RWPE2 (cell line): ENCODE data around the gene RHOG.

ENCODE experiments used
- ATAC-seq: fragments of 200-7000 bp; cut with Tn5 transposase; 3 replicates; pipeline ENCODE4 v1.9.1; 2021; ENCODE audit warnings: low read depth
- DNase-seq: peaks from one replicate; pipeline ENCODE4 v3.0.0-alpha.2; 2020; ENCODE audit warnings: low spot score
- H3K27ac ChIP-seq: fragments of 450-650 bp; 2 replicates; pipeline ENCODE4 v1.5.1; 2017; ENCODE audit warnings: mild to moderate bottlenecking; ENCODE audit not compliant: poor library complexity, severe bottlenecking
- H3K27me3 ChIP-seq: fragments of 250-450 bp; sonication (Bioruptor Pico); 2 replicates; pipeline ENCODE4 v1.5.1; 2021; ENCODE audit warnings: mild to moderate bottlenecking, moderate library complexity; ENCODE audit not compliant: insufficient read depth, poor library complexity, severe bottlenecking
- H3K36me3 ChIP-seq: fragments of 250-450 bp; sonication (Bioruptor Pico); 2 replicates; pipeline ENCODE4 v1.5.1; 2020; ENCODE audit warnings: low read depth, mild to moderate bottlenecking, moderate library complexity
- H3K4me1 ChIP-seq: fragments of 250-450 bp; sonication (Bioruptor Pico); 2 replicates; pipeline ENCODE4 v1.5.1; 2021; ENCODE audit warnings: mild to moderate bottlenecking, moderate library complexity; ENCODE audit not compliant: insufficient read depth, poor library complexity, severe bottlenecking
- H3K4me3 ChIP-seq: fragments of 250-450 bp; sonication (Bioruptor Pico); 2 replicates; pipeline ENCODE4 v1.5.1; 2021; ENCODE audit warnings: mild to moderate bottlenecking, moderate library complexity; ENCODE audit not compliant: severe bottlenecking
- H3K9me3 ChIP-seq: fragments of 250-450 bp; sonication (Bioruptor Pico); 2 replicates; pipeline ENCODE4 v1.5.1; 2021; ENCODE audit warnings: mild to moderate bottlenecking, moderate library complexity; ENCODE audit not compliant: severe bottlenecking
- CTCF ChIP-seq: fragments of 450-650 bp; IDR thresholded peaks from one replicate; pipeline ENCODE4 v1.5.1; 2017; ENCODE audit warnings: mild to moderate bottlenecking, moderate library complexity; ENCODE audit not compliant: poor library complexity, severe bottlenecking

The RHOG gene

DNA sequence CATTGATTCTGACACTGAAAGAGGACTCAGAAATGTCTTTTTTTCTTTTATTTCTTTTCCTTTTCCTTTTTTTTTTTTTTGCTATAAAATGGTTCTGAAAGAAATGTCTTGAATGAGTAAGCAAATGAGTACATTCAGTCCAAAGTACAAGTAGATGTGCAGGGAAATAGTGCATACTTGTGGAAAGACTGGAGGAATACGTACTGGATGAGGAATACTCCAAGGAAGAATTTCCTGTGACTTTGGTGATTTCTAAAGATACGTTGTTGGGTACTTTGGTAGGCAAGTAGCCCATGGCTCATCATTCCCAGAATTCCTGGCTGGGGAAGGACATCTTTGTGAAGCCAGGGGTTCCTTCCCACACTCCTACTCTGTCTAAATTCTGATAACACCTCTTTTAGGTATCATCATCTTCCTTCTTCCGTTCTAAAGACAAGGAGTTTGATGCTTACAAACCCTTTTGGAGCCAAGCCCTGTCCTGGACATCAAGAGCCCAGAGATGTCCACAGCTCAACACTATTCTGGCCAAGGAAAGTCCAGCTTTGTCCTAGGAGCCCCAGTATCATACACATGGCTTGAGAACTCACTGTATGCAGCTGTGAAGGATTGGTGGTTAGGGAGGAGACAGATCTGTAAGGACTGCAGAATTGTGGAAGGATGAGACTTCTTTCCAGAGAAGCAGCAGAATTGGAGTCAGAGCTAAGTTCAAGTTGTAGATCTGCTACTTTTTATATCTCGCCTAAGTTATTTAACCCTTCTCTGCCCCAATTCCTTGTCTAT lies 38.6 kb downstream of the RHOG start:
- Histone ChIP-seq H3K27me3 (no peaks in the 10 kb centered on the region), H3K27ac (no peak overlapping the region), H3K9me3 (no peaks in the 10 kb centered on the region), H3K4me1 (peaks cover 12% of the 10 kb centered on the region), H3K4me3 (no peak overlapping the region), H3K36me3 (no peaks in the 10 kb centered on the region)
- no peak for TF ChIP-seq CTCF
- no peak for DNase-seq
- no peak for ATAC-seq

- TF ChIP-seq CTCF: no peak
- Histone ChIP-seq H3K27me3 (no peaks in the 10 kb centered on the region), H3K36me3 (peaks cover 9% of the 10 kb centered on the region), H3K27ac (no peak overlapping the region), H3K4me1 (peaks cover 17% of the 10 kb centered on the region), H3K9me3 (no peaks in the 10 kb centered on the region), H3K4me3 (no peak overlapping the region)
- DNase-seq (no peak), ATAC-seq (no peak)
Observed at GRCh38 chr11:3799873-3800272, 40.9 kb downstream of the RHOG start.

GRCh38 chr11:3799143-3799542 lies 41.6 kb downstream of the RHOG start:
- ATAC-seq (no peak), DNase-seq (no peak)
- no peaks in the 10 kb centered on the region for H3K9me3 ChIP-seq
- no peaks in the 10 kb centered on the region for H3K27me3 ChIP-seq
- TF ChIP-seq CTCF: no peak
- H3K36me3 ChIP-seq: peaks cover 16% of the 10 kb centered on the region
- H3K27ac ChIP-seq: no peak overlapping the region
- peaks cover 13% of the 10 kb centered on the region for H3K4me1 ChIP-seq
- no peak overlapping the region for H3K4me3 ChIP-seq

DNA sequence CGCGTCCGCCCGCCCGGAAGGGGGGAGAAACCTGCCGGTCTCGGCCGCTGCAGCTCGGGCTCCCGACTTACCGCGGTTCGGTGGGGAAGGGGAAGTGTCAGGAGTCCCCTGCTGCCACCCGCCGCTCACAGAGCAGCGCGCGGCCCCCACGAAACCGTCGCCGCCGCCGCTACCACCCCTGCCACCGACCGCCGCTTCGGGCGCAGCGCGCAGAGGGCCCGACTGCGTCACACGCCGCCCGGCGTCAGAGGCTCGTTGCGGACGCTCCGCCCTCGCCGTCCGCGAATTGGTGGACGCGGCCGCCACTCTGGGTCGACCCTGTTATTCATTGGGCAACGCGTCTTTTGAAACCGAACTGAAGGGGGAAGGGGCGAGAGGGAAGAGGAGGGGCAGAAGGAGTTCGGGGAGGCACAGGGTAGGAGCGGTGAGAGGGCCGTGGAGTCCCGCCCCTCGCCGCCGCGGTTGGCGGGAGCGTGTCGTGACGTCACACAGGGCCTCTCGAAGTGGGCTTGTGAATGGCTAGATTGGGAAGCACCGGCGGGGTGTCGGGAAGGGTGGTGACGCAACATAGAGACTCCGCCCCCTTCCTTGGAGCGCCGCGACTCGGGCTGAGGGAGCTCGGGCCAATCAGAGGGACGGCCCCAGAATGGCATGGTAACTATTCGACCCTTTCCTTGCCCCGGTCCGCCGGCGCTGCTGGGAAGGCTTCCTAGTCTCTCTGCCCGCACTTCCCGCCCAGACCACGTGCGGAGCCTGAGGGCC lies 43.2 kb downstream of the RHOG start, which contains the start of gene NUP98:
Gene NUP98, minus strand, starts transcription at position 226 of the 762 bp plus-strand sequence. CDS start 15,437 bp downstream, outside the sequence.
- DNase-seq (peak; percentile 99), ATAC-seq (peak; percentile 94)
- H3K36me3 ChIP-seq: peaks cover 32% of the 10 kb centered on the region
- no peaks in the 10 kb centered on the region for H3K27me3 ChIP-seq
- H3K4me1 ChIP-seq: peaks cover 9% of the 10 kb centered on the region
- H3K27ac ChIP-seq: peak within 1 kb of the TSS; percentile 46
- TF ChIP-seq CTCF: no peak
- H3K4me3 ChIP-seq: peak within 1 kb of the TSS; percentile 93
- H3K9me3 ChIP-seq: no peaks in the 10 kb centered on the region
